NCI-H2227 (cell line): ENCODE data around the gene RHOT1.
"Not testable (repeated sequence)": the region's sequence is repeated elsewhere in the genome, so short reads cannot be mapped to it uniquely, and the experiment has no call there.

ENCODE experiments used
- DNase-seq: peaks from one replicate; lab custom pipeline; 2025; ENCODE audit not compliant: unreplicated experiment; lab: John Stamatoyannopoulos, UW

RHOT1 gene

GRCh38 chr17:32158870-32159585 lies 16.7 kb downstream of the RHOT1 start:
- no peak for DNase-seq

GRCh38 chr17:32159586-32160438 lies 17.5 kb downstream of the RHOT1 start:
- no peak for DNase-seq

GRCh38 chr17:32160526-32160925 lies 18.2 kb downstream of the RHOT1 start:
- no peak for DNase-seq

- DNase-seq = no peak
Observed at GRCh38 chr17:32161029-32161428, 18.7 kb downstream of the RHOT1 start.

GRCh38 chr17:32161506-32162365 lies 19.4 kb downstream of the RHOT1 start:
- no peak for DNase-seq

GRCh38 chr17:32174889-32175288 lies 32.6 kb downstream of the RHOT1 start:
- DNase-seq = no peak

GRCh38 chr17:32178679-32179078 lies 36.4 kb downstream of the RHOT1 start:
- DNase-seq = not testable (repeated sequence)

- not testable (repeated sequence) for DNase-seq
Observed at GRCh38 chr17:32179103-32179502, 36.8 kb downstream of the RHOT1 start.

GRCh38 chr17:32179526-32179925 lies 37.2 kb downstream of the RHOT1 start:
- DNase-seq = not testable (repeated sequence)

- not testable (repeated sequence) for DNase-seq
Observed at GRCh38 chr17:32180262-32180661, 38.0 kb downstream of the RHOT1 start.

- DNase-seq = no peak
Observed at GRCh38 chr17:32185875-32186274, 43.6 kb downstream of the RHOT1 start.

GRCh38 chr17:32187271-32187670 lies 45.0 kb downstream of the RHOT1 start:
- DNase-seq = no peak

GRCh38 chr17:32189343-32189742 lies 47.0 kb downstream of the RHOT1 start:
- no peak for DNase-seq

- DNase-seq = no peak
Observed at GRCh38 chr17:32191306-32191705, 49.0 kb downstream of the RHOT1 start.

GRCh38 chr17:32192379-32192778 lies 50.1 kb downstream of the RHOT1 start:
- no peak for DNase-seq

GRCh38 chr17:32197987-32198386 lies 55.7 kb downstream of the RHOT1 start:
- DNase-seq = no peak

GRCh38 chr17:32206861-32207260 lies 64.6 kb downstream of the RHOT1 start:
- DNase-seq = no peak

- no peak for DNase-seq
Observed at GRCh38 chr17:32208436-32208835, 66.1 kb downstream of the RHOT1 start.

- DNase-seq = no peak
Observed at GRCh38 chr17:32209608-32210007, 67.3 kb downstream of the RHOT1 start.

GRCh38 chr17:32211671-32212070 lies 69.4 kb downstream of the RHOT1 start:
- no peak for DNase-seq

- DNase-seq = no peak
Observed at GRCh38 chr17:32215696-32216095, 73.4 kb downstream of the RHOT1 start.
